GM12864 (cell line): ENCODE data around the gene SMOC2.

Source experiments
- DNase-seq: peaks from one replicate; pipeline ENCODE4 v3.0.0-alpha.2; 2011; ENCODE audit warnings: low read depth
- H3K4me3 ChIP-seq: 2 replicates; pipeline ENCODE4 v1.5.1; 2011; ENCODE audit warnings: mild to moderate bottlenecking, low read depth, low read length, control low read depth
- CTCF ChIP-seq: IDR thresholded peaks from 2 replicates; pipeline ENCODE4 v1.5.1; 2011; ENCODE audit warnings: low read depth, mild to moderate bottlenecking, moderate library complexity, low read length, control low read depth, inconsistent platforms; ENCODE audit errors: missing control alignments

SMOC2 gene

GRCh38 chr6:168576388-168576787, 135.4 kb downstream of the SMOC2 start:
- TF ChIP-seq CTCF, result no peak

GRCh38 chr6:168577496-168577895, 136.5 kb downstream of the SMOC2 start:
- DNase-seq, result no peak
- TF ChIP-seq CTCF, result no peak
- H3K4me3 ChIP-seq, result no peak overlapping the region

More at GRCh38 chr6:168576388-168576787, 135.4 kb downstream of the SMOC2 start:
- DNase-seq, result no peak
- no peak overlapping the region for H3K4me3 ChIP-seq

GRCh38 chr6:168578036-168578435, 137.1 kb downstream of the SMOC2 start:
- TF ChIP-seq CTCF, result no peak
- no peak overlapping the region for H3K4me3 ChIP-seq
- DNase-seq, result no peak

- H3K4me3 ChIP-seq, result no peak overlapping the region
- no peak for DNase-seq
- TF ChIP-seq CTCF, result no peak
These were observed 140.3 kb downstream of the SMOC2 start for GRCh38 chr6:168581236-168581635.

GRCh38 chr6:168581706-168582105, 140.7 kb downstream of the SMOC2 start:
- TF ChIP-seq CTCF, result no peak
- DNase-seq, result no peak
- H3K4me3 ChIP-seq, result no peak overlapping the region

GRCh38 chr6:168582571-168582981, 141.6 kb downstream of the SMOC2 start:
- DNase-seq, result no peak
- H3K4me3 ChIP-seq, result no peak overlapping the region
- TF ChIP-seq CTCF, result no peak

GRCh38 chr6:168583126-168583525, 142.1 kb downstream of the SMOC2 start:
- no peak overlapping the region for H3K4me3 ChIP-seq
- TF ChIP-seq CTCF, result no peak
- DNase-seq, result no peak
